ENCODE results near the gene SYNJ1. TPM values are rescaled to one million over a fixed set of nuclear protein-coding genes. Genes with fewer than 3 reads are reported as not detected.
"Not testable (repeated sequence)": the region's sequence is repeated elsewhere in the genome, so short reads cannot be mapped to it uniquely, and the experiment has no call there.

The SYNJ1 gene
- polyA plus RNA-seq = 1.4 TPM

GRCh38 chr21:32727687-32728455, at the start of gene SYNJ1:
SYNJ1 (minus strand) TSS chr21:32728013; CDS start chr21:32726895, 1,118 bp downstream.
- Mint-ChIP-seq H3K9me3 (no peaks in the 10 kb centered on the region), H3K4me1 (peaks cover 5 to 12% (median 6%) of the 10 kb centered on the region in 3 donors), H3K27me3 (peaks cover 2% of the 10 kb centered on the region), H3K36me3 (peaks cover 2% of the 10 kb centered on the region), H3K4me3 (peak within 1 kb of the TSS; percentile 88 to 99 (median 96)), H3K27ac (peak within 1 kb of the TSS; percentile 86 to 94 (median 92))

- Mint-ChIP-seq H3K9me3 (no peaks in the 10 kb centered on the region), H3K36me3 (no peaks in the 10 kb centered on the region), H3K27me3 (no peaks in the 10 kb centered on the region), H3K27ac (no peak overlapping the region), H3K4me3 (no peak overlapping the region), H3K4me1 (peaks cover 9 to 16% (median 13%) of the 10 kb centered on the region in 3 donors)
Measured at GRCh38 chr21:32777269-32777668, 49.5 kb upstream of the SYNJ1 start.

- peaks cover 14 to 19% (median 15%) of the 10 kb centered on the region in 3 donors for H3K4me1 Mint-ChIP-seq
- H3K4me3 Mint-ChIP-seq = no peak overlapping the region
- no peaks in the 10 kb centered on the region for H3K27me3 Mint-ChIP-seq
- H3K9me3 Mint-ChIP-seq = peaks cover 0 to under 1% (median 0%) of the 10 kb centered on the region in 3 donors
- H3K36me3 Mint-ChIP-seq = no peaks in the 10 kb centered on the region
- no peak overlapping the region for H3K27ac Mint-ChIP-seq
Measured at GRCh38 chr21:32776743-32777142, 48.9 kb upstream of the SYNJ1 start.

- H3K9me3 Mint-ChIP-seq, H3K27me3 Mint-ChIP-seq, H3K36me3 Mint-ChIP-seq: not testable (repeated sequence)
- Mint-ChIP-seq H3K4me1 (peaks cover 24 to 30% (median 29%) of the 10 kb centered on the region in 3 donors), H3K4me3 (peak overlapping the region; percentile 84 to 100 (median 98)), H3K27ac (peak overlapping the region in 1 of 3 donors; percentile 97)
Measured at GRCh38 chr21:32773048-32773344, 45.2 kb upstream of the SYNJ1 start.

GRCh38 chr21:32772281-32773047, 44.7 kb upstream of the SYNJ1 start:
- H3K27me3 Mint-ChIP-seq = peaks cover 2% of the 10 kb centered on the region

GRCh38 chr21:32770871-32771523, 43.2 kb upstream of the SYNJ1 start:
- Mint-ChIP-seq H3K36me3 (peaks cover 7% of the 10 kb centered on the region), H3K9me3 (peaks cover 0 to 2% (median 0%) of the 10 kb centered on the region in 3 donors)

More at GRCh38 chr21:32772281-32773047, 44.7 kb upstream of the SYNJ1 start:
- H3K9me3 Mint-ChIP-seq = peaks cover 0 to 2% (median 0%) of the 10 kb centered on the region in 3 donors
- peak overlapping the region; percentile 97 to 100 (median 98) for H3K27ac Mint-ChIP-seq
- peak overlapping the region; percentile 84 to 100 (median 98) for H3K4me3 Mint-ChIP-seq
- H3K4me1 Mint-ChIP-seq = peaks cover 27 to 33% (median 30%) of the 10 kb centered on the region in 3 donors
- peaks cover 5% of the 10 kb centered on the region for H3K36me3 Mint-ChIP-seq

GRCh38 chr21:32768530-32768929, 40.7 kb upstream of the SYNJ1 start:
- H3K27ac Mint-ChIP-seq = no peak overlapping the region
- peaks cover 2% of the 10 kb centered on the region for H3K27me3 Mint-ChIP-seq
- peak overlapping the region in 1 of 4 donors; percentile 84 for H3K4me3 Mint-ChIP-seq
- peaks cover 0 to 2% (median 0%) of the 10 kb centered on the region in 3 donors for H3K9me3 Mint-ChIP-seq
- peaks cover 7% of the 10 kb centered on the region for H3K36me3 Mint-ChIP-seq
- H3K4me1 Mint-ChIP-seq = peaks cover 45 to 55% (median 47%) of the 10 kb centered on the region in 3 donors

More at GRCh38 chr21:32770871-32771523, 43.2 kb upstream of the SYNJ1 start:
- peak overlapping the region; percentile 92 to 100 (median 97) for H3K27ac Mint-ChIP-seq
- peaks cover 34 to 39% (median 39%) of the 10 kb centered on the region in 3 donors for H3K4me1 Mint-ChIP-seq
- peak overlapping the region; percentile 84 to 98 (median 94) for H3K4me3 Mint-ChIP-seq
- H3K27me3 Mint-ChIP-seq = peaks cover 2% of the 10 kb centered on the region

GRCh38 chr21:32765058-32765457, 37.2 kb upstream of the SYNJ1 start:
- H3K36me3 Mint-ChIP-seq = peaks cover 10% of the 10 kb centered on the region
- no peaks in the 10 kb centered on the region for H3K27me3 Mint-ChIP-seq
- H3K4me3 Mint-ChIP-seq = no peak overlapping the region
- no peaks in the 10 kb centered on the region for H3K9me3 Mint-ChIP-seq
- H3K27ac Mint-ChIP-seq = peak overlapping the region in 1 of 3 donors; percentile 37
- H3K4me1 Mint-ChIP-seq = peaks cover 32 to 45% (median 38%) of the 10 kb centered on the region in 3 donors

GRCh38 chr21:32764186-32764585, 36.4 kb upstream of the SYNJ1 start:
- H3K27me3 Mint-ChIP-seq = no peaks in the 10 kb centered on the region
- peak overlapping the region in 1 of 4 donors; percentile 12 for H3K4me3 Mint-ChIP-seq
- H3K9me3 Mint-ChIP-seq = no peaks in the 10 kb centered on the region
- H3K4me1 Mint-ChIP-seq = peaks cover 28 to 37% (median 30%) of the 10 kb centered on the region in 3 donors
- peaks cover 11% of the 10 kb centered on the region for H3K36me3 Mint-ChIP-seq
- peak overlapping the region in 1 of 3 donors; percentile 29 for H3K27ac Mint-ChIP-seq

- Mint-ChIP-seq H3K36me3 (peaks cover 13% of the 10 kb centered on the region), H3K9me3 (no peaks in the 10 kb centered on the region), H3K4me1 (peaks cover 0 to 3% (median 2%) of the 10 kb centered on the region in 3 donors), H3K27me3 (no peaks in the 10 kb centered on the region), H3K27ac (no peak overlapping the region), H3K4me3 (no peak overlapping the region)
Measured at GRCh38 chr21:32757804-32758203, 30.0 kb upstream of the SYNJ1 start.

GRCh38 chr21:32756096-32756495, 28.3 kb upstream of the SYNJ1 start:
- Mint-ChIP-seq H3K4me1 (peaks cover 0 to 3% (median 2%) of the 10 kb centered on the region in 3 donors), H3K36me3 (peaks cover 16% of the 10 kb centered on the region)

GRCh38 chr21:32753818-32754585, 26.2 kb upstream of the SYNJ1 start:
- H3K4me1 Mint-ChIP-seq = peaks cover 0 to 3% (median 2%) of the 10 kb centered on the region in 3 donors
- H3K27ac Mint-ChIP-seq = no peak overlapping the region
- H3K4me3 Mint-ChIP-seq = no peak overlapping the region
- peaks cover 14% of the 10 kb centered on the region for H3K36me3 Mint-ChIP-seq
- H3K27me3 Mint-ChIP-seq = no peaks in the 10 kb centered on the region
- H3K9me3 Mint-ChIP-seq = no peaks in the 10 kb centered on the region

More at GRCh38 chr21:32756096-32756495, 28.3 kb upstream of the SYNJ1 start:
- no peak overlapping the region for H3K4me3 Mint-ChIP-seq
- no peak overlapping the region for H3K27ac Mint-ChIP-seq
- no peaks in the 10 kb centered on the region for H3K9me3 Mint-ChIP-seq
- H3K27me3 Mint-ChIP-seq = no peaks in the 10 kb centered on the region

GRCh38 chr21:32750405-32750804, 22.6 kb upstream of the SYNJ1 start:
- H3K9me3 Mint-ChIP-seq = peaks cover 0 to 3% (median 0%) of the 10 kb centered on the region in 3 donors
- H3K27ac Mint-ChIP-seq = no peak overlapping the region
- no peaks in the 10 kb centered on the region for H3K27me3 Mint-ChIP-seq

GRCh38 chr21:32749662-32750061, 21.8 kb upstream of the SYNJ1 start:
- Mint-ChIP-seq H3K4me3 (no peak overlapping the region), H3K9me3 (peaks cover 0 to 3% (median 0%) of the 10 kb centered on the region in 3 donors), H3K27ac (no peak overlapping the region), H3K27me3 (no peaks in the 10 kb centered on the region), H3K36me3 (peaks cover 37% of the 10 kb centered on the region), H3K4me1 (no peaks in the 10 kb centered on the region)

More at GRCh38 chr21:32750405-32750804, 22.6 kb upstream of the SYNJ1 start:
- Mint-ChIP-seq H3K36me3 (peaks cover 37% of the 10 kb centered on the region), H3K4me1 (no peaks in the 10 kb centered on the region), H3K4me3 (no peak overlapping the region)
